Suppressor macrophage (primary cell): ENCODE measurements around the gene RPRD1A.
A peak's percentile ranks its signal among the peaks of the same experiment; 100 is the strongest.
"Not testable (repeated sequence)": the region's sequence is repeated elsewhere in the genome, so short reads cannot be mapped to it uniquely, and the experiment has no call there.

Experiments
- DNase-seq, 4 experiments: peaks; one replicate each; pipeline ENCODE4 v3.0.0-alpha.2; 2020 to 2022
- total RNA-seq, 17 experiments: gene quantifications; one replicate each; lab custom pipeline; 2026; ENCODE audit warnings: mixed read lengths in 6 of 17, inconsistent platforms in 3 of 17; lab: John Stamatoyannopoulos, UW

Gene RPRD1A
- 13.2 to 70.0 (median 42.3) reads per million in 17 experiments for total RNA-seq

DNA sequence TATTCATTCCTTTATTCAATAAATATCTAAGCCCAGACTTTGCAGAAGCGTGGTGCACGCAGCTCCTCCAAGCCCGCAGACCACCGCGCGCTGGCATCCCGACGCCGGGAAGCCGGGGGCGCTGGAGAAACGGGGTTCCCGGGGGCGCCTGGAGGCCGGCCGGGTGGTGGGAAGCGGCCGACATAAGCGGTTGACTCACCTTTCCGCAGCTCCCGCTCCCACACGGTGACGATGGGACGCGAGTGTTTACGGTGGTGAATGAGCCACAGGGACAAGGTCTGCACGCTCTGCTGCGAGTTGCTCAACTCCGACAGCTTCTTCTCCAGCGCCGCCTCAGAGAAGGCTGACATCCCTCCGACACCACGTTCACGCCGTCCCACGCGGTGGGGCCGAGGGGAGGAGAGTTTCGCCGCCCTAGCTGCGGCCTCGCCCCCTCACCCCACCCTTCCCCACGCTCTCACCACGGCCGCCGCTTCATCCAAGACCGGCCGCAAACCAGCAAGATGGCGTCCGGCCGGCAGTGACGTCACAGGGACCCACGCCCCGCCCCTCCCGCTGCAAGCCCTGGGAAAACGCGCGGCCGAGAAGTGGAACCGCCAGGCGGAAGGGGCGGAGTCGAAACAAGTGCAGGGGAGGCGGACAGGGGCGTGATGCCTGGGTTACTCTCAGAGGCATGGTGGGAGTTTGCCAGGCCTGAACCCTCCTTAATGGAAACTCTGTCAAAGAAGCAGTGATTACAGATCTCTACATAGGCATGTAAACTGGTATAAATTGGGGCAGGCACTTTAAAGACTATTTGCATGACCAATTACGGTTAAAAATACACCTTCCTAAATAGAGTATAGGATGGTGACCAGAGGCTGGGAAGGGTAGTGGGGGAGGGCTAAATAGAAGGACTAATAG lies at the start of gene RPRD1A:
Gene RPRD1A (minus strand): TSS at position 505 of the 903 bp plus-strand sequence. CDS start 155 bp downstream, at position 350.
- DNase-seq, result peak; percentile 97 to 99 (median 98)

DNA sequence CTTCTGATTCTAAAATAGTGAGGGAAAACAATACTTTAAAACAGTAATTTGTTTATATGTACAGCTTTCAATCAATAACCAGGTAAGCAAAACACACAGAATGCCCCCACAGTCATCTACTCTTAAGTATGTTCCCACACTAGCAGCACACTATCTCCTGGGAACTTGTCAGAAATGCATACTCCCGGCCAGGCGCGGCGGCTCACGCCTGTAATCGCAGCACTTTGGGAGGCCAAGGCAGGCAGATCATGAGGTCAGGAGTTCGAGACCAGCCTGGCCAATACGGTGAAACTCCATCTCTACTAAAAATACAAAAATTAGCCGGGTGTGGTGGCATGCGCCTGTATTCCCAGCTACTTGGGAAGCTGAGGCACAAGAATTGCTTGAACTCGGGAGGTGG lies 49.4 kb upstream of the RPRD1A start:
- DNase-seq, result not testable (repeated sequence)

DNA sequence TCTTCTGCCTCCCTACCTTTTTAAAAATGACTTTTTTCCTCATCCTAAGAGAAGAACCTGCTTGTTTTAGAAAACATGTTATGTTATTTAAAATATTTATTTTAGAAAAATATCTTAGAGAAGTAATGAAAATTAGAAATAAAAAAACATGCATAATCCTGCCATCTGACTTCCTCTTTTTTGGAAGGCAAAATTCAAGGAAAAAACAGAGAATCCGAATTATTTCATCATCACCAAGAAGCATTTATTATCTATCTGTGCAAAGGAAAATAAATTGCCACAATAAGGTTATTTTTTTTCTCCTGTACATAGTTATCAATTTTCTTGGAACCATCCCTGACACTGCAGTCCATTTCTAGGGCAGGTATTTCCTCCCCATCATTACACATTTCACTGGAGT lies 47.4 kb upstream of the RPRD1A start:
- DNase-seq, result no peak

GRCh38 chr18:36114251-36114650 lies 46.9 kb upstream of the RPRD1A start:
- DNase-seq, result no peak

- no peak for DNase-seq
Observed at GRCh38 chr18:36112302-36112701, 44.9 kb upstream of the RPRD1A start.

- no peak for DNase-seq
Observed at GRCh38 chr18:36109737-36110136, 42.4 kb upstream of the RPRD1A start.

- DNase-seq, result no peak
Observed at GRCh38 chr18:36108601-36109000, 41.2 kb upstream of the RPRD1A start.

DNA sequence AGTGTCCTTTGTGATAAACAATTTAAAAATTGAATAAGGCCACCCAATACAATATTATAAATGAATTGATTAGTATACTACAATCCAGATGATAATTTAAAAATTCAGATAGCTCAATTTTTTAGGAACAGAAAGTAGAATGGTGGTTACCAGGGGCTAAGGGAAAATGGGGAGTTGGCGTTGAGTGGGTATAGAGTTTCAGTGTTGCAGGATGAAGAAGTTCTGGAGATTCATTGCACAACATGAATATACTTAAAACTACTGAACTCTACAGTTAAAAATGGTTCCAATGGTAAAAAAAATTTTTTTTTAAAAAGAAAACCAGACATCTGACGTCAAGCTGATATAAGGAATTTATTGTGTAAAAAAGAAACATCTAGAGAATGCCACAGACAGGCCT lies 40.8 kb upstream of the RPRD1A start:
- peak in 3 of 4 experiments; percentile 35 to 50 (median 42) for DNase-seq

- DNase-seq, result peak in 3 of 4 experiments; percentile 11 to 14 (median 12)
Observed at GRCh38 chr18:36107477-36107876, 40.1 kb upstream of the RPRD1A start.

- DNase-seq, result no peak
Observed at GRCh38 chr18:36104749-36105148, 37.4 kb upstream of the RPRD1A start.

DNA sequence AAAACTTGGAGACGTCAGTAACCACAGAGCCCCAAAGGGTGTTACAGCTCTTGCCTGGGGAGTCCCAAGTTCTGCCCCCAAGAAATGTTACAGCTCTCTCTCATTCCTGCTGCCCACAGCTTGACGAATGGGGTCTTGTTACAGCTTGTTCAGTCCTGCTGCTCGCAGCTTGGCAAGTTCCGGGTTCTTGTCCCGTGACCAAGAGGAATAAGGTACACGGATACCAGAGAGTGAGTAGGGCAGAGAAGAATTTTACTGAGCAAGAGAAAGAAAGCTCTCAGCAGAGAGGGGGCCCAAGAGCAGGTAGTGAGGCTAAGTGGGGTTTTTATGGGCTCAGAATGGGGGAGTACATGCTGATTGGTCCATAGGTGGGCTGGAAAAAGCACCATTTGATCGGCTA lies 34.6 kb upstream of the RPRD1A start:
- no peak for DNase-seq

DNA sequence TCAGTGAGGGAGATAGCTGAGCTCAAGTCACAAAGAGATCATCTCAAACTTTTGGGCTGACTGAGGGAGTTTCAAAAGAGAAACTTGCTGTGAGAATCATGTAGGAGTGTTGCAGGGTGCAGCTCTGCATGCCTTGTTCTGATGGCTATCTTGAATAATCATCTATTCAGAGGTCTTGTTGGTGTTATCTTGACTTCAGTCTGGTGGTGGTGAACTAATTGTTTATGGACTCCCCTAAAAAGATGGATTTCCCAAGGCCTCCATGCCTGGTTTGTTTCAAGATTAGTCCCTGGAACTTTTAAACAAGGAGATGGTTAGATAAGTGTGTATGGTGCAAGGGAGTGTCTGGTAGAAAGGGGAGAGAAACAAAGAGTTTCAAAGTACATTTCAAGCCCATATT lies 32.0 kb upstream of the RPRD1A start:
- DNase-seq, result no peak

DNA sequence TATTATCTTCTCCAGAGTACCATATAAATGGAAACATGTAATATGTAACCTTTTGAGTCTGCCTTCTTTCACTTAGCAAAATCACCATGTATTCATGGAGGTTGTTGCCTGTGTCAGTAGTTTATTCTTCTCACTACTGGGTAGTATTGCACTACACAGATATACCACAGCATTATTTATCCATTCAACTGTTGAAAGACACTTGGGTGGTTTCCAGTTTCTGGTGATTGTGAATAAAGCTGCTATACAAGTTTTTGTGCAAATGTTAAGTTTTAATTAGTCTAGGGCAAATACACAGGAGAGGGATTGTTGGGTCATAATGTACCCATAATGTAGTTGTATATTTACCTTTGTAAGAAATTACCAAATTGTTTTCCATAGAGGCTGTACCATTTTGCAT lies 29.6 kb upstream of the RPRD1A start:
- no peak for DNase-seq

DNA sequence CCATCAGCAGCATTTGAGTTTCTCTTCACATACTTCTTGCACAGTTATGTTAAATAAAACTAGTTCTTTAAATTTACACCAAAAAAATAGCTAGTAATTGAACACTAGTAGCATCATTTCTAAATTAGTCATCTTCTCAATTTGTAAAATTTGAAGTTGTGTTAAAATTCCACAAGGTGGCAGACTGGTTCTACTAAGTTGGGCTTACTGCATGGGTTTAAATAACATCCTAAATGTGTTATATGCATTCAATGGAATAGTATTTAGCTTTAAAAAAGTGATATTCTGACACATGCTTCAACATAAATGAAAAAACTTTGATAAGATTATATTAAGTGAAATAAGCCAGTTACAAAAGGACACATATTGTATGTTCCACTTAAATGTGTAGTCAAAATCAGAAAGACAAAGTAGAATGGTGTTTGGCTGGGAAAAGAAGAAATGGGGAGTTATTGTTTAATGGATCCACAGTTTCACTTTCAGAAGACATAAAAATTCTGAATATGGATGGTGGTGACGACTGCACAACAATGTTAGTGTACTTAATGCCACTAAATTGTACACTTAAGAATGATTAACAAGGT lies 28.7 kb upstream of the RPRD1A start:
- DNase-seq, result peak; percentile 41 to 84 (median 68)

DNA sequence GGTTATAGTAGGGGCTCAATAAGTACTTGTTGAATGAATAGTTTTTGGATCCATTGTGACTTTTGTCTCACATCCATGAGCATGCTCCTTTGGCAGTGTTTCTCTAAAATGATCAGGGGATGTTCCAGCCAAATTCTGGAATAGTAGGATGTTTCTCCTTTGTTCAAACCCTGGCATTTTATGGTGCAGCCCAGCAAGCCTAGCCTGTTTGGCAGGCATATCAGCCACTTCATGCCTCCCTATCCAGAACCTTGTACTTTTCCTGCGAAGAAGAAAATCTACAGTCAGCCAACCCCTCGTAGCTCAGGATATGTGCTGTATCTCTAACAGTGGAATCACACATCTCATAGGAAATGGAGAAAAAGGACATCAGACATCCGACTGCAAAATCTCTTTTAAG lies 27.1 kb upstream of the RPRD1A start:
- no peak for DNase-seq

DNA sequence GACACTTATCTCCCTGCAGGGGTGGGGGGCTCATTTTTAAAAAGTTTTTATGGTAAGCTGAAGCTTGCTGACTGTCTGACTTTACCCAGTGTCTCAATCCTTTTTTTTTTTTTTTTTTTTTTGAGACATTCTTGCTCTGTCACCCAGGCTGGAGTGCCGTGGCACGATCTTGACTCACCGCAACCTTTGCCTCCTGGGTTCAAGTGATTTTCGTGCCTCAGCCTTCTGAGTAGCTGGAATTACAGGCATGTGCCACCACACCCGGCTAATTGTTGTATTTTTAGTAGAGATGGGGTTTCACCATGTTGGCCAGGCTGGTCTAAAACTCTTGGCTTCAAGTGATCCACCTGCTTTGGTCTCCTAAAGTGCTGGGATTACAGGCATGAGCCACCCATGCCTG lies 24.8 kb upstream of the RPRD1A start:
- not testable (repeated sequence) for DNase-seq

DNA sequence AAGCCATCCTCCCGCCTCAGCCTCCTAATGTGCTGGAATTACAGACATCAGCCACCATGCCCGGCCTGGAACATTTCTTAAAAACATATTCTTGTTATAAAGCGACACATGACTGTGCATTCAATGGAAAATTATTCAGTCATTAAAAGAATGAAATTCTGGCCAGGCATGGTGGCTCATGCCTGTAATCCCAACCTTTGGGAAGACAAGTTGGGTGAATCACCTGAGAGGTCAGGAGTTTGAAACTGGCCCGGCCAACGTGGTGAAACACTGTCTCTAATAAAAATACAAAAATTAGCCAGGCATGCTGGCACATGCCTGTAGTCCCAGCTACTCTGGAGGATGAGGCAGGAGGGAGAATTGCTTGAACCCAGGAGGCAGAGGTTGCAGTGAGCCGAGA lies 21.6 kb upstream of the RPRD1A start:
- DNase-seq, result no peak

GRCh38 chr18:36088256-36088655 lies 20.9 kb upstream of the RPRD1A start:
- DNase-seq, result no peak

- no peak for DNase-seq
Observed at GRCh38 chr18:36086186-36086585, 18.8 kb upstream of the RPRD1A start.

DNA sequence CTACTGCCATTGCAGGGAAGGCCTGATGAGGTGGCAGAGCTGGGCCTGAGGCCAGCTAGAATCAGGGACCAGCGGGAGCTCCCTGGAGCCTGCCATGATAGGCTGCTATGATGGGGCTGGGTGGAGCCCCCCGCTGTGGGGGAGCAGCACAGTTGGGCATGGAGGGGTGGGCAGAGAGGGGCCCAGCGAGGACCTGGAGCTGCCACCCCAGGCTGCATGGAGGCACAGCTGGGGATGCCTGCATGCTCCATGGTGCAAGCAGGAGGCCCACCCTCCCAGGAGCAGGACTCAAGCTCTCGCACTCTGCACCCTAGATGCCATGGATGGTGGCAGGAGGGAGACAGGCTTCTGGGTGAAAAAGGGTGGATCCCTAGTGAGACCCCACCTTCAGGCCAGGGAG lies 17.8 kb upstream of the RPRD1A start:
- DNase-seq, result no peak

- DNase-seq, result no peak
Observed at GRCh38 chr18:36083729-36084128, 16.4 kb upstream of the RPRD1A start.

DNA sequence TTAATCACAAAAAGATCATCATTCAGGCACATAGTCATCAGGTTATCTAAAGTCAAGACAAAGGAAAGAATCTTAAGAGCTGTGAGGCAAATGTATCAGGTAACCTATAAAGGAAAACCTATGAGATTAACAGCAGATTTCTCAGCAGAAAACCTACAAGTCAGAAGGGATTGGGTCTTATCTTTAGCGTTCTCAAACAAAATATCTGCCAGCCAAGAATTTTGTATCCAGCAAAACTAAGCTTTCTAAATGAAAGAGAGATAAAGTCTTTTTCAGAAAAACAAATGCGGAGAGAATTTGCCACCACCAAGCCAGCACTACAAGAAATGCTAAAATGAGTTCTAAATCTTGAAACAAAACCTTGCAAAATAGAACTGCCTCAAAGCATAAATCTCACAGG lies 13.8 kb upstream of the RPRD1A start:
- not testable (repeated sequence) for DNase-seq

DNA sequence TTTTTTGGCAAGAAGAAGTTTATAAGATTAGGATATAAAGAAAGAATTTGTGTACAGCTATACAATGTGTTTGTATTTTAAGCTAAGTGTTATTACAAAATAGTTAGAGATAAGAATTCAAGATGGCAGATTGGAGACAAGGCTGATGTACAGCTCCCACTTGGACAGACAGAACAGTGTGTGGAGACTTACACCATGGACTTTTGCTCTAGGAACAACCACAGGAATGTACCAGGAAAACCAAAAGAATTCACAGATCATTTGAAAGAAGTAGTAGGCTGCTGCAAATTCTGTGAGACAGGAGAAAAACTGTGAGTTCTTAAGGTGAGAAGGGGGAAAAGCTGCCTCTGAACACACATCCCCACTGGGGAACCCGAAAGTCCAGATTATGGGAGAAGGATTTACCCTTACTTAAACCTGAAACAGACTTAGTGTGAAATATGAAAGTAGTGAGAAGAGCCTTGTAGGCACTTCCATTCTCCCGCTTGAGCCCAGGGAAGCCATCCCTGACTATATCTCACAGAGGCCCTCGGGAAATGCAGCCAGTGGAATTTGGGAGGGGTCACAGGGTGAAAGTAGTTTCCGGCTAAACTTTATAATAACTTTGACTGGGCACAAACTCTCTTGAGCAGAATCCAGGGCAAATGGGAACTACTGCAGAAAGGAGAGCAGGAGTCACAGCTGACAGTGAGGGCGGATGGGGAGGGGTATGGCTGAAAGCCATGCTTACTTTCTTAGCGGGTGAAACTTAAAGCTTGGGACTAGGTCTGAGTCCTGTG lies 11.6 kb upstream of the RPRD1A start:
- no peak for DNase-seq
